ENCODE data around the gene RBM12.

DNA sequence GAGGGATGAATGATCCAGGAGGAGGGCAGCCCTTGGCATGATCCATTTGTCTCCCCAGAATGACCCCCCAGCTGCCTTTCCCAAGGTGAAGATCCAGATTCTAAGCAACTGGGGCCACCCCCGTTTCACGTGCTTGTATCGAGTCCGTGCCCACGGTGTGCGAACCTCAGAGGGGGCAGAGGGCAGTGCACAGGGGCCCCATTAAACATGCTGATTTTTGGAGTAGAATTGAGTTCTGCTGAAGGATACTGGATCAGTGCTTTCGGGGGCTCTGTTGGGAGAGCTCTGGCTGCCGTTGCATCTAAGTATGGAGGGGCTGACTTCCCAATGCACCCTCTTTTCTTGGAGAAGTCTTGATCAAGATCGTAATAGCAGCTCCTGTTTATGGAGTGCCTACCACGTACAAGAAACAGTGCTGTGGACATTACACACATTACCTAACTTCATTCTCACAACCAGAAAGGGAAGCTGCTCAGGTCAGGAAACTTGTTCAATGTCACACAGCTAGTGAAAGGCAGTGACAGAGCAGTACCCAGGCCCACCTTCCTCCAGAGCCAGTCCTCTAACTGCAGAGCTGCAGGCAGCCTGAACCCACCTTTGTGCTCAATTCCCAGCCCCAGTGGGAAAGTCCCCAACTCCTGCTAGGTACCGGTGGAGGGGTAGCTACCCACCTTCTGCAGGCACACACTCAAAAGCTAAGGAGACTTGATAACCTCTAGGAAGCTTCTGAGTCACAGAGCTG, 43.7 kb downstream of the RBM12 start:
- TF ChIP-seq, protein P1, sequence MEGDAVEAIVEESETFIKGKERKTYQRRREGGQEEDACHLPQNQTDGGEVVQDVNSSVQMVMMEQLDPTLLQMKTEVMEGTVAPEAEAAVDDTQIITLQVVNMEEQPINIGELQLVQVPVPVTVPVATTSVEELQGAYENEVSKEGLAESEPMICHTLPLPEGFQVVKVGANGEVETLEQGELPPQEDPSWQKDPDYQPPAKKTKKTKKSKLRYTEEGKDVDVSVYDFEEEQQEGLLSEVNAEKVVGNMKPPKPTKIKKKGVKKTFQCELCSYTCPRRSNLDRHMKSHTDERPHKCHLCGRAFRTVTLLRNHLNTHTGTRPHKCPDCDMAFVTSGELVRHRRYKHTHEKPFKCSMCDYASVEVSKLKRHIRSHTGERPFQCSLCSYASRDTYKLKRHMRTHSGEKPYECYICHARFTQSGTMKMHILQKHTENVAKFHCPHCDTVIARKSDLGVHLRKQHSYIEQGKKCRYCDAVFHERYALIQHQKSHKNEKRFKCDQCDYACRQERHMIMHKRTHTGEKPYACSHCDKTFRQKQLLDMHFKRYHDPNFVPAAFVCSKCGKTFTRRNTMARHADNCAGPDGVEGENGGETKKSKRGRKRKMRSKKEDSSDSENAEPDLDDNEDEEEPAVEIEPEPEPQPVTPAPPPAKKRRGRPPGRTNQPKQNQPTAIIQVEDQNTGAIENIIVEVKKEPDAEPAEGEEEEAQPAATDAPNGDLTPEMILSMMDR (IDR thresholded peaks at IDR 0.05): no peak
- TF ChIP-seq POLR2A (IDR thresholded peaks at IDR 0.05): no peak

Measured in heart left ventricle (tissue), 13 donors.